NCI-H345 treated with DMSO at 0.1 percent for 48 hours (cell line): ENCODE results near the gene MRPL16.
A peak's percentile ranks its signal among the peaks of the same experiment; 100 is the strongest.
"Not testable (repeated sequence)": the region's sequence is repeated elsewhere in the genome, so short reads cannot be mapped to it uniquely, and the experiment has no call there.

Experiments used
- DNase-seq: peaks from one replicate; lab custom pipeline; 2025; ENCODE audit not compliant: unreplicated experiment; lab: John Stamatoyannopoulos, UW

Gene MRPL16

DNA sequence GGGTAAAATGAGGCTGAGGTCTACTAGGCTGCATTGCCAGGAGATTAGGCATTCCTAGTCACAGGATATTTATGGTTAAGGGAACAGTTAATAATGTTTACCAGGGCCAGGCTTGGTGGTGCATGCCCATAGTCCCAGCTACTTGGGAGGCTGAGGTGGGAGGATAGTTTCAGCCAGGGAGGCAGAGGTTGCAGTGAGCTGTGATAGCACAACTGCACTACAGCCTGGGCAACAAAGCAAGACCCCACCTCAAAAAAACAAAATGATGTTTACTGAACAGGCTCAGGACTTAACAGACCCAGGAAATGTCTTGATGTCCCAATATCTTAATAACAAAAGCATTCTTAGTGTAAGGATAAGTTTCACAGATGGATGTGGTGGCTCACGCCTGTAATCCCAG is 2.8 kb upstream of the MRPL16 start:
- DNase-seq = no peak

DNA sequence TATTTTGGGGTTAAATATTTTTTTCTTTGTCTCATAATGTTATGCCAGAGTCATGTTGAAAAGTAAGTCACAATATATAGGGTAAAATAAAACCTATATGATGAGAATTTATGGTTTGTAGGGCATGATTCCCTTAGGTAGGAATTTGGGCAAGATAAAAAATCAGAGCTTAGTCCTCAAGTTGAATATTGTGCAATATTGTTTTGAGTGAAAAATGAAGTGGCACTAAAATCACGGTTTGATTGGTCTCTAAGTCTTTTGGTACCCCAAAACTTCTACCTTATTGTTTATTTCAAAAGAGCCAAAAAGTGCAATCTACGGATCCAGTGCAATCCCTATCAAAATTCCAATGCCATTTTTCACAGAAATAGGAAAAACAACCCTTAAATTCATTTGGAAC is 1.6 kb upstream of the MRPL16 start:
- no peak for DNase-seq

DNA sequence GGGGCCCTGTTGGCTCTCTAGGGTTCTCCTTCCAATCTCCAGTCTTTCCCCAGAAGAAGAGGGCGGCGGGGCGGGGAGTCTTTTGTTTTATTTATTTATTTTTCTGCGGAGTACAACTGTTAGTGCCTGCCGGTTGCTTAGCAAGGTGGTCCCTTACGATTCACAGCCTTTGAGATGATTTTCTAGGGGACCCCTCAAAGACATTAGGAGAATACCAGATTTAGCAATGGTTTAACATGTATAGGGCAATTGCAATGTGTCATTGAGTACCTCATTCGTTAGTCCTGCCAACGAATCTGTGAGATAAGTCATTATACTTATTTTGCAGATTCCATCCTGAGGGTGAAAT is 307 bp upstream of the MRPL16 start:
- no peak for DNase-seq

DNA sequence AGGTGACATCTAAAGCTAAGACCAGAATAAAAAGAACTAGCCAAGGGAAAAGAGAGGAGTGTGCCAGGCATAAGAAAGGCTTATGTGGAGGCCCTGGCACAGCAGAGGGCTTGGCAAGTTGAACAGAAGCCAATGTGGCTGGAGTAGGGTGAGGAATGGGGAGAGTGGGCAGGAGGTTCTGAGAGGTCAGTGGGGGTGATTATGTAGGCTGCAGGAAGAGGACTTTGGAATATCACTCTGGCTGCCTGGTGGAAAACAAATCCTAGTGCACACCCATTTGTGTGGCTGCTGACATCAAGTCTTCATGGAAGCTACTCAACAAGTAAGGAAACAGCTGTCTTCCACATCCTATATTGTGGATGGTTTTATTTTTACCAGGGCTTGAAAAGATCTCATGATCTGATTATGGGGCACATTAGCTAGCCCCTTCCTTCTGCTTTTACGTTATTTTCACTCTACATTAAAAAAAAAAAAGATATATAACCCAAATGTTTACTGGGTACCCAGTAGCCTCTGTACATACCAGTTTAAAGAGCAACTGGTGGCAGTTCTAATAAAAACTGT is 3.4 kb downstream of the MRPL16 start:
- no peak for DNase-seq

DNA sequence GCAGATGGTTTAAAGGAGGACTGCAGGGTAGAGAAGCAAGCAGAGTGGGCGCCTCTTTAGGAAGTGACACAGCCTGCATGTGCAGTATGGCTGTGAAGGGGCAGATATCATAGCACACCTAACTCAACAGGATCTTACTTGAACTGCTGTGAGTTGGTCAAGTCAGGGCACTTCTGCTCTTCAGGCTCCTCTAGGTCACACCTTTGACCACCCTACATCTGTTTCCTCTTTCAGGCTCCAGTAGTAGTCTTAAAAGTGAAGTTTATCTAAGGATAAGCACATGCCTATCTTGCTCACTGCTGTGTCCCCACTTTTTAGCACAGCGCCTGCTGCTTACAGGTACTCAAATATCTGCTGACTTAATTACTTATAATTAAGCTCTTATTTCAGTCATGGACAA is 6.5 kb downstream of the MRPL16 start:
- DNase-seq = no peak

DNA sequence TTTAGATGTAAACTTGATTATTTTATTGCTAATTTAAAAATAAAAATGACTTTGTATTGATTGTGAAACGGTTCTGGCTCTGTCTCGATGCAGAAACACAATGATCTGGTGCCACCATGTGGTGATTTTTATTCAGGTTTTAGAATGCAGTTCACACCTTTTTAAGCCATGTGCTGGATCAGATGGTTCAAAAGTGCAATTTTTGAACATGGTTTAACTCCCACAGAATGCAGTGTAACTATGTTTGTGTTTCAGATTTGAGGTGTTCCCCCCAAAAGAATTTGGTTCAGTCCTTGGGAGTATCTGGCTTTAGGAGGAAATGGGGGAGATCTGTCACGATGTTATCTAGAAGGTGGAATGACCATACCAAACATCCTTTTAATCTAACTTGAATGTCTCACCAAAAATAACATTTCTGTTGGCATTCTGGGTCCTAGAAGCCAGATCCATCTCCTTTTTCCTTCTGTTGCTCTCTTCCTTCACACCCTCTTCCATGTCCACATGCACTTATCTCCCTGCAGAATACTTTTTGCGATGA is 7.9 kb downstream of the MRPL16 start:
- peak; percentile 29 for DNase-seq

DNA sequence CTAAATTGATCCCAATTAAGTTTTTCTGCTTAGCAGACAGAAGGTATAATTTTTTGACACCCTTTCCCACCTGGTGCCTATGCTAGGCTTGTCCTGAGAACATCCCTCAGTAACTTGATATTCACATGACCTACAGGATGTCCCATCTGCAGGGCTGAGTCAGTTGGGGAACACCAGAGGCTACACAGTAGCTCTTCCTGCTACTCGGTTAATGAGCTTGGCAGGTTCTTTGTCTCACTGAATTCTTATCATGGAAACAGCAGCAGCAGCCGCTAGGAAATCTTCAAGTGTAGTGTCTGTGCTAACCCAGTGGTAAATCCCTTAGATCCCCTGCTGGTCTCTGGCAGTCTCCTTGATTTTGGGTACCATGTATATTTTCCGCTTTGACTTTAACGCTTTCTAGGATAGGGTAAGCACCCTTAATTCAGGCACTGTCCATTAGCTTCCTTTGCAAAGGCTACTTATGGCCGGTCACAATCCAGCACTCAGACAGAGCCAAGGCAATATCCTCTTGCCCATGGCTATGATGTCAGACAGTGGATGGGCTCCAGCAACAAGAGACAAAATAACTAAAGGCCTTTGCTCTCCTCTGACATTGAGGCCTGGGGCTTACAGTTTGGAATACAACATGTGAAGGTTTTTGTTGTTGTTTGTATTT is 8.5 kb downstream of the MRPL16 start:
- no peak for DNase-seq

DNA sequence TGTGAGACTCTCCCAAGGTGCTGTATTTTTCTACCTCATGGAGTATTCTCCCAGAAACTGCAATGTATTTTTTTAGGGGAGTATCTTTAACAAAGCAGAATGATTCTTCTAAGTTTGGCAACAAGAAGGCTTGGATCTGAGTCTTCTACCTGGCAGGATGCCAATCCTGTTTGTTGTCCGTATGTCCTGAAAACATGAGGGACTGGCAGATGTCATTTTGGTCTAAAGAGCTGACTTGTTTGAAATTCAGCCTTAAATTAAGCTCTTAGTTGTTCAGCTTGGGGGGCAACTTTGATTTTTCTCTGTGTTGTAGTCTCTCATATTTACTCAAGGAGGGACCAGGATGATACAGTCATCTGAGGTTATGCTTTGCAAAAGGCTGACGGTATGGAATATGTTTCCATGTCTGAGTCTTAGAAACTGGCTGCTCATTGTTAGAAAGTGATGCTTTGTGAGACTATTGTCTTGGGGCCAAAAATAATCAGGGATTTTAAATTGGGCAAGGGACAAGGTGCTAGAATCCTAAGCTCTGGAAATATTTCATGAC is 9.3 kb downstream of the MRPL16 start:
- DNase-seq = no peak

DNA sequence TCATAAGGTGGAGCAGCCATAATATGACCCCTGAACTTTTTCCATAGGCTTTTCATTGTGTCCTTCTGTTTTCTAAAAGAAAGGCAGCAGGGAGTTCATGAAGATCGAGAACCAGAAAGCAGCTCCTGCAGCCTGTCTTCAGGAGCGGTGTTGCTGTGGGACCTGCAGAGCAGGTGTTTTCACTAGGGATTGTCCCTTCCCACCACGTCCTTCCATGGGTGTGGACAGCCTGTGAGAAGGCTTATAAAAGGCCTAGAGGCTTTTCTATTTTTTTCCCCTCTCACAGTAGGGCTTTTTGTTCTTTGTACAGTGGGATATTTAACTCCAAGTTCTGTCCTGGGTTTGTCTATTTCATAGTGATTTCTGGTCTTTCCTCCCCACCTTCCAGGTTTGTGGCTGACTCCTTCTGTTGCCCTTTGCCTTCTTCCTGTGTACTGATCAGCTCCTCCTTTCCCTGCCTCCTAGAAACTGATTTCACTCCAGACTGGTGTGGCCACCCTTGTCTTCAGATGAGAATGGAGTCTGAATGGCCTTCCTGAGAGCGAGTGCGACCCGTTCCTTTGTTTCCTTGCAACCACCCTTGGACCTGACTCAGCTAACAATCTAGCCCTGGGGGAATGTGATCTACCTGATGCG is 10.1 kb downstream of the MRPL16 start:
- no peak for DNase-seq

DNA sequence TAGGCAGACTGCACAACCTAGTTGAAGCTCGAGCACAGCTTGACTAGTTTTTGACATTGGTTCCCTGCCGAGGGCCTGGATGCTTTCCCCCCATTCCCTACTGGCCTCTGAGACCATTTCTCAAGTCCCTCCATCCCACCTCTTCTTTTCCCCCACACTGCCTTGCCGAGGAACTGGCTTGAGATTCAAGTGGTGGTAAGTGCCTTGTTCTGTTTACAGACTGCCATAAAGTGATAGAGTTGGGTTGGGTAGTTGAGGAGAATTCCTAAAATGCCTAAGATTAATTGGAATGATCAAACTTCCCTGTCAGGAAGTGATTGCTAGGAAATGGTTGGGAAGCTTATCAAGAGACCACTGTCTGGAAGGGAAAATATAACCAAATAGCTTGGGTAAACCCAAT is 16.2 kb downstream of the MRPL16 start:
- no peak for DNase-seq

DNA sequence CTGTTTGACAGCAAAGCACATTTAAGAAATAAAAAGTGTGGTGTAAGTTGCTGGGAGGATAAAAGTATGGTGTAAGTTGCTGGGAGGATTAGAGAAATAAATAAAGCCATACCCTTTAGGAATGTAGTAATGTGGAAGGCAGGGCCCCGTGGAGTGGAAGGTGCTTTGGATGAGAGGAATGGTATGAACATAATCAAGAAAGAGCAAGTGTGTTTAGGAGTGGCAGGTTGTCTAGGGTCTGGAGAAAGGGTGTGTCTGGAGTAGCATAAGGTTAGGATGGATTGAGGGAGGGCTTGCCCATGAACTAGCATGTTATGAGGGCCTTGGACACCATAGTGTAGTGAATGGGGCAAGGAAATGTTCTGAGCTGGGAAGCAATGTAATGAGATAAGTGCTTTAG is 18.1 kb downstream of the MRPL16 start:
- DNase-seq = no peak

DNA sequence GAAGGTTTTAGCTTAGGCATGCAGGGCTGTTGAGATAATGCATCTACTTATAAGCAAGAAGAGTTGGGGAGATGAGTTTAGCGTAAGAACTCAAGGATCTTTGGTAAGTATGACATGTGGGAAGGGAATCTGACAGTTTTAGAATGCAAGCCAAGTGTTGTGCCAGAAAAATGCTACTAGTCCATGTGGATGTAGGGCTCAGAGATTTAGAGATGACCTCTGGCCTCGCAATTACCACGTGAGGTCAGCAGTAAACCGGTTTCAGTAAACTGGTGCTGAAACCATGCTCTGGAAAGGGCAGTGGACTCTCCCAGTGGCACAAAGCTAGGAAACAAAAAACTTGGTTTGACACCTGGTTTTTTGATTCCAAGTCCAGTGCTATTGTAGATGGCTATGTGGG is 18.9 kb downstream of the MRPL16 start:
- no peak for DNase-seq

DNA sequence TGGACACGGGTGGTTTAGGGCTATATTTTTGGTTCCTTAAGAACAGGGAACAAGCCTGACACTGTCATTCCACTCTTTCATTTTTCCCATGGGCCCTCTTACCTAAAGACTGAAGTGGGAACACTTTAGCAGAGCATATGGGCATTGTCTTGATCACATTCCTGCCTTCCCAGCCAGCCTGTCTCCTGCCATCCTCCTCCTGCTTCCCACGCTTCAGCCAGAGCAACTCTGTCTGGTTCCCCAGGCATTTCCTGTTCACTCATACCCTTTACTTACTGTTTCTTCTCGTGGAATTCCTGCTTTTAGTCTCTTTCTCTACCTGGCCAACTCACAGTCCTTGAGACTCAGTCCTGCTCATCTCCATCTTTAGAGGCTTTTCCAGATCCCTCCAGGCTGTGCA is 22.8 kb downstream of the MRPL16 start:
- no peak for DNase-seq

DNA sequence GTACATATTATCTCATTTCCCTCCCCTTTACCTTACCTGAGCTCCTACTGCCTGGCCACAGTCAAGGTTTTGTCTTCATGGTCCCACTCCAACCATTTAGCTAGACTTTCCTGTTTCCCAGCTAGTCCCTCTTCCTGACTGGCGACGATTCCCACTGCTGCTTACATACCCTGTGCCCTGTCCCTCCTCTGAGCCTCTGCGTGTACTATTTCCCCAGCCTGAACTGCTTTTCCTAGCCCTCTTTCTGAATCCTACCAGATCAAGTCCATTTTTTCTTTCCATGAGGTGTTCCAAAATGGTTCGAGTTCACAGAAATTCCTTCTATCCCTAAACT is 23.4 kb downstream of the MRPL16 start:
- no peak for DNase-seq

DNA sequence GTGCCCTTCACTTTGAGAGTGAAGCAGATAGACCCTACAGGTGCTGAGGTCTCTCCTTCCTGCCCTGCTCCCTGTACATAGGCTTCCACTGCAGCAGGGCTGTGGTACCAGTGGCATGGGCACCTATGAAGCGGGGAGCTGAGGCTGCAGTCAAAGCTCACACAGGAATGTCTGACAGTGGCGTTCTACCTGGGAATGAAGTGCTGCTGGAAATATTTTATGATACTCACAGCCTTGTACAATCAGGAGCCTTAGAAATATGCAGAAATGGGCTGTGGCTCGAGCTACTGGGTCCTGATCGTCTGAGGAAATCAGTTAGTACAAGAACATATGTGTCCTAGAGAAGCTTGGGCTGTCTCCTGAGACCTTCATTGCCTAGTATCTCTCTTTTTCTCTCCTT is 24.8 kb downstream of the MRPL16 start:
- DNase-seq = no peak

DNA sequence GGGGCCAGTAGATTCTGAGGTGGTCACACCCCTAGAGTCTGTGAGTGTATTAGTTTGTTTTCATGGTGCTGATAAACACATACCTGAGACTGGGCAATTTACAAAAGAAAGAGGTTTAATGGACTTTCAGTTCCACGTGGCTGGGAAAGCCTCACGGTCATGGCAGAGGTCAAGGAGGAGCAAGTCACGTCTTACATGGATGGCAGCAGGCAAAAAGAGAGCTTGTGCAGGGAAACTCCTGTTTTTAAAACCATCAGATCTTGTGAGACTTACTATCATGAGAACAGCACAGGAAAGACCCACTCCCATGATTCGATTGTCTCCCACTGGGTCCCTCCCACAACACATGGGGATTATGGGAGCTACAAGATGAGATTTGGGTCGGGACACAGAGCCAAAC is 26.1 kb downstream of the MRPL16 start:
- not testable (repeated sequence) for DNase-seq

DNA sequence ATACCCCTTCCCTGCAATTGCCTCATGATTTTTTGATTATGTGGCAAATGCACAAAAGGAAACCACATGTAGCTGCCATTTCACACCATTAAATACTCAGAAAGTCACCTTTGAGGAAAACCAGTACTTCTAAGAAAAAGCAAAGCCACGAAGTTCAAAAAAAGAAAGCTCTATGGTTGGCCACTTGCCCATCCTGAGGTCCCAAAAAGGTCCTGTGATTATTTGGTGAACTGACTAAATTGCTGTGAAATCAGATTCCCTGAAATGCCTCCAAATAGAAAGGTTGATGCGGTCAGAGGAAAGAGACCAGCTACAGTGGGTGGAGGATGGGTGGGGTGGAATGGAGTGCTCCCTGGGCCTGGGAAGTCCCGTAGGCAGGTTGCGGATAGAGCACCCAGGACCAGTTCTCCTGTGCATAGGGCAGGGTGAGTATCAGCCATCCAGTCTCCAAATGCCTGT is 26.9 kb downstream of the MRPL16 start:
- DNase-seq = no peak

DNA sequence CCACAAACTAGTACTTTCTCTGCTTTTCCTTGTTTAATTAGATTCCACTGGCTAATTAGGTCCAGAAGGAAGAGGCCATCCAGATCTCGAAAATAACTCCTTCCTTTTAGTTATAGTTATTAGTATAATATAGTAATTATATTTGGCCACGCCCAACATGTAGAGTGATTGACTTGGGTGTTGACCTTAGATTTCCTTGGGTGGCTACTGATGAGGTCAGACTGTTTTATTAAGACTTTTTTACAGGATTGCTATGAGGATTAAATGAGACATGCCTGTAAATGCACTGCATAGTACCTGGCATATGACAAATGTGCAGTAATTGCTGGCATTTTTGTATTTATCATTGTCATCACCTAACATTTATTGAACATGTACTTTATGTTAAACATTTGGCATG is 28.5 kb downstream of the MRPL16 start:
- no peak for DNase-seq

DNA sequence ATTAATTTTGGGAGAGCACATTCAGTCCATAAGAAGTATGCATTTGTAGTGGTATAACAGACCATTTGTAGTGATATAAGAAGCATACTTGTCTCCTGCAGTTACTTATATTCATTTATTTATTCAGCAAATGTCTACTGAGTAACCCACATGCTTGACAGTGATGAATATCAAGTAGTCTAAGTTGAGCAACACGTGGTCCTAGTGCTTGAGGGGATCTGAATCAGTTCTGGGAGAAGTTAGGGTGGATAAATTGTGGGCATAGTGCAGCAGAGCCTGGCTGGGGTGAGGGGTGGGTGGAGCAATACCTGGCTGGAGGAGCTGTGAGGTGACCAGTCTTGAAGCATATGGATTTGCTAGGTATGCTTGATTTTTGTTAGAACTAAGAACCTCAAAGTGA is 31.1 kb downstream of the MRPL16 start:
- DNase-seq = no peak

DNA sequence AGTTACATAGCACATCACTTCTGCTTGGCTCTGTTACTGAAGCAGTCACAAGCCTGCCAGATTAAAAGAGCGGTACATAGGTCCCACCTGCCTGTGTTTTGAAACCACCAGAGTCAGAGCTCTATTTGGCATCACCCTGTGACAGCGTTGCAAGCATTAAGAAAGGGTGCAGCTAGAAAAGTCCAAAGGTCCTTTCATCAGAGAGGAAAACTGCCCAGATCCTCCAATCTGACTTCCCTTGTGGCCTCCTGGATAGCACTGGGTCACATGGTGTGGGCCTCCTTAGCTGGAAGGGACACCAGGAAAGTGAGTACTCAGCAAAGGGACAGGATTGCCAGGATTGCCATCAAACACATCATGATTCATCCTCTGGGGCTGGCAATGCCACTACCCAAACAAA is 32.5 kb downstream of the MRPL16 start:
- no peak for DNase-seq

DNA sequence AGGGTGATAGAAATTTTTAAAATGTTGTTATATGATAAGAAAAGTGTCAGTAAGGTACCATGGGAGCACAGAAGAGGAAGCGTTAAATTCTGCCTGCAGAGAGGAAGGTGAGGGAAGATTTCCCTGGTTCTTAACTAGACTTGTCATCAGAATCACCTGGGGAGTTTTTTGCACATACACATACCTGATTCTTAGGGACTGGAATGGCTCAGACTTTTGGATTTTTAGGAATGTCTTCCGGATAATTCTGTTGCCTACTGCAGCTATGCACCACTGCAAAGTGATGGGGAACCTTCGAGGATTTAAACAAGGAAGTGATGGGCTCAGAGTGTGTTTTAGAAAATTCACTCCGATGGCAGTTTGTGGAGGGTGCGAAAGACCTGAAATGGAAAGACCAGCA is 33.5 kb downstream of the MRPL16 start:
- no peak for DNase-seq
